Measurements from ENCODE around the gene GSK3B.

GSK3B gene

GRCh38 chr3:119841808-119842471 lies 252.3 kb downstream of the GSK3B start:
- H3K36me3 ChIP-seq (replicated peaks; ENCODE audit: insufficient read depth, low read length) = no peaks in the 10 kb centered on the region
- no peaks in the 10 kb centered on the region for H3K79me2 ChIP-seq (ENCODE audit: low read length)
- H3K4me2 ChIP-seq (ENCODE audit: low read depth, low read length) = no peak overlapping the region
- no peaks in the 10 kb centered on the region for H3K9me2 ChIP-seq (replicated peaks; ENCODE audit: insufficient read depth, low read length)
- H3K4me1 ChIP-seq (ENCODE audit: low read length) = no peaks in the 10 kb centered on the region
- H3K9me3 ChIP-seq (replicated peaks; ENCODE audit: insufficient read depth, low read length) = no peaks in the 10 kb centered on the region
- no peaks in the 10 kb centered on the region for H4K20me1 ChIP-seq (ENCODE audit: insufficient read depth, low read length)
- TF ChIP-seq CTCF (IDR thresholded peaks at IDR 0.05; ENCODE audit: low read length) (no peak), EZH2phosphoT487 (IDR thresholded peaks at IDR 0.05; ENCODE audit: low read length) (no peak), EZH2 (optimal IDR thresholded peaks at IDR 0.05; ENCODE audit: low read depth, low read length) (no peak)
- H3K27me3 ChIP-seq (replicated peaks; ENCODE audit: insufficient read depth, low read length) = no peaks in the 10 kb centered on the region
- H3K27ac ChIP-seq (ENCODE audit: low read length) = no peak overlapping the region
- no peak for DNase-seq
- no peak overlapping the region for H3K9ac ChIP-seq (ENCODE audit: low read length)
- H3K4me3 ChIP-seq (ENCODE audit: low read length) = no peak overlapping the region
- H2AFZ ChIP-seq (ENCODE audit: low read length) = no peak overlapping the region
- no peaks in the 10 kb centered on the region; the same call in 1 of the 2 replicates for H3F3A ChIP-seq (ENCODE audit: insufficient read depth, low read length)

- Histone ChIP-seq H3K4me1 (ENCODE audit: low read length) (no peaks in the 10 kb centered on the region), H3K36me3 (replicated peaks; ENCODE audit: insufficient read depth, low read length) (no peaks in the 10 kb centered on the region), H3K27me3 (replicated peaks; ENCODE audit: insufficient read depth, low read length) (no peaks in the 10 kb centered on the region), H3K27ac (ENCODE audit: low read length) (no peak overlapping the region), H2AFZ (ENCODE audit: low read length) (no peak overlapping the region), H3K9me2 (replicated peaks; ENCODE audit: insufficient read depth, low read length) (no peaks in the 10 kb centered on the region), H3K79me2 (ENCODE audit: low read length) (no peaks in the 10 kb centered on the region), H3K9ac (ENCODE audit: low read length) (no peak overlapping the region), H3K9me3 (replicated peaks; ENCODE audit: insufficient read depth, low read length) (no peaks in the 10 kb centered on the region), H4K20me1 (ENCODE audit: insufficient read depth, low read length) (no peaks in the 10 kb centered on the region), H3K4me3 (ENCODE audit: low read length) (no peak overlapping the region), H3F3A (ENCODE audit: insufficient read depth, low read length) (no peaks in the 10 kb centered on the region; the same call in 1 of the 2 replicates), H3K4me2 (ENCODE audit: low read depth, low read length) (no peak overlapping the region)
- no peak for DNase-seq
- TF ChIP-seq EZH2 (optimal IDR thresholded peaks at IDR 0.05; ENCODE audit: low read depth, low read length) (no peak), EZH2phosphoT487 (IDR thresholded peaks at IDR 0.05; ENCODE audit: low read length) (no peak), CTCF (IDR thresholded peaks at IDR 0.05; ENCODE audit: low read length) (no peak)
These were observed 258.7 kb downstream of the GSK3B start for GRCh38 chr3:119835556-119835955.

- no peaks in the 10 kb centered on the region for H3K4me1 ChIP-seq (ENCODE audit: low read length)
- H3K36me3 ChIP-seq (replicated peaks; ENCODE audit: insufficient read depth, low read length) = no peaks in the 10 kb centered on the region
- H4K20me1 ChIP-seq (ENCODE audit: insufficient read depth, low read length) = no peaks in the 10 kb centered on the region
- no peak for TF ChIP-seq EZH2phosphoT487 (IDR thresholded peaks at IDR 0.05; ENCODE audit: low read length)
- H3K9me3 ChIP-seq (replicated peaks; ENCODE audit: insufficient read depth, low read length) = no peaks in the 10 kb centered on the region
- no peak overlapping the region for H3K9ac ChIP-seq (ENCODE audit: low read length)
- H3K79me2 ChIP-seq (ENCODE audit: low read length) = no peaks in the 10 kb centered on the region
- no peaks in the 10 kb centered on the region for H3F3A ChIP-seq (ENCODE audit: insufficient read depth, low read length)
- H2AFZ ChIP-seq (ENCODE audit: low read length) = no peak overlapping the region
- no peak overlapping the region for H3K4me2 ChIP-seq (ENCODE audit: low read depth, low read length)
- DNase-seq = no peak
- no peak overlapping the region for H3K27ac ChIP-seq (ENCODE audit: low read length)
- H3K9me2 ChIP-seq (replicated peaks; ENCODE audit: insufficient read depth, low read length) = no peaks in the 10 kb centered on the region
- H3K27me3 ChIP-seq (replicated peaks; ENCODE audit: insufficient read depth, low read length) = no peaks in the 10 kb centered on the region
- H3K4me3 ChIP-seq (ENCODE audit: low read length) = no peak overlapping the region
These were observed 259.4 kb downstream of the GSK3B start for GRCh38 chr3:119834754-119835370.

GRCh38 chr3:119831941-119832371 lies 262.3 kb downstream of the GSK3B start:
- Histone ChIP-seq H3K9me3 (replicated peaks; ENCODE audit: insufficient read depth, low read length) (no peaks in the 10 kb centered on the region), H3K27ac (ENCODE audit: low read length) (no peak overlapping the region), H3K4me1 (ENCODE audit: low read length) (no peaks in the 10 kb centered on the region), H3K27me3 (replicated peaks; ENCODE audit: insufficient read depth, low read length) (no peaks in the 10 kb centered on the region), H3K4me3 (ENCODE audit: low read length) (no peak overlapping the region), H2AFZ (ENCODE audit: low read length) (no peak overlapping the region), H3K9ac (ENCODE audit: low read length) (no peak overlapping the region), H3K36me3 (replicated peaks; ENCODE audit: insufficient read depth, low read length) (no peaks in the 10 kb centered on the region), H3K79me2 (ENCODE audit: low read length) (no peaks in the 10 kb centered on the region), H3K9me2 (replicated peaks; ENCODE audit: insufficient read depth, low read length) (no peaks in the 10 kb centered on the region), H4K20me1 (ENCODE audit: insufficient read depth, low read length) (no peaks in the 10 kb centered on the region), H3K4me2 (ENCODE audit: low read depth, low read length) (no peak overlapping the region), H3F3A (ENCODE audit: insufficient read depth, low read length) (no peaks in the 10 kb centered on the region)
- DNase-seq = no peak
- no peak for TF ChIP-seq EZH2 (optimal IDR thresholded peaks at IDR 0.05; ENCODE audit: low read depth, low read length)
- no peak for TF ChIP-seq CTCF (IDR thresholded peaks at IDR 0.05; ENCODE audit: low read length)
- no peak for TF ChIP-seq EZH2phosphoT487 (IDR thresholded peaks at IDR 0.05; ENCODE audit: low read length)
